ENCODE results near the gene GPC3.

- no peak for TF ChIP-seq CTCF (IDR thresholded peaks at IDR 0.05)
- no peak for TF ChIP-seq POLR2A (IDR thresholded peaks at IDR 0.05)
Observed at GRCh38 chrX:134007716-134008115, 22.3 kb upstream of the GPC3 start.

All from right lobe of liver (tissue), 4 donors.